ENCODE measurements around the gene MOCS1. TPM values are rescaled to one million over a fixed set of nuclear protein-coding genes. Genes with fewer than 3 reads are reported as not detected.

Gene MOCS1
- total RNA-seq, 2 donors from 2014 or later = 18.7 to 28.0 TPM

GRCh38 chr6:39922821-39923220, 11.4 kb downstream of the MOCS1 start:
- peaks cover 0 to 12% of the 10 kb centered on the region in 2 donors for H3K4me1 ChIP-seq
- H3K4me3 ChIP-seq = no peak overlapping the region
- peaks cover 37% of the 10 kb centered on the region for H3K36me3 ChIP-seq
- DNase-seq (ENCODE audit: low spot score) = no peak
- H3K9me3 ChIP-seq = no peaks in the 10 kb centered on the region
- no peaks in the 10 kb centered on the region for H3K27me3 ChIP-seq
- TF ChIP-seq CTCF (IDR thresholded peaks at IDR 0.05) = no peak
- H3K27ac ChIP-seq = no peak overlapping the region

- DNase-seq (ENCODE audit: low spot score) = no peak
- H3K36me3 ChIP-seq = peaks cover 51% of the 10 kb centered on the region
- no peaks in the 10 kb centered on the region for H3K9me3 ChIP-seq
- H3K4me1 ChIP-seq = no peaks in the 10 kb centered on the region
- no peak overlapping the region for H3K27ac ChIP-seq
- no peak for TF ChIP-seq CTCF (IDR thresholded peaks at IDR 0.05)
- no peak overlapping the region for H3K4me3 ChIP-seq
- no peaks in the 10 kb centered on the region for H3K27me3 ChIP-seq
Measured at GRCh38 chr6:39920157-39920556, 14.1 kb downstream of the MOCS1 start.

- Histone ChIP-seq H3K27ac (no peak overlapping the region), H3K36me3 (peaks cover 51% of the 10 kb centered on the region), H3K4me1 (no peaks in the 10 kb centered on the region), H3K9me3 (no peaks in the 10 kb centered on the region), H3K4me3 (no peak overlapping the region), H3K27me3 (no peaks in the 10 kb centered on the region)
- no peak for TF ChIP-seq CTCF (IDR thresholded peaks at IDR 0.05)
- no peak for DNase-seq (ENCODE audit: low spot score)
Measured at GRCh38 chr6:39918831-39919230, 15.4 kb downstream of the MOCS1 start.

- peaks cover 47% of the 10 kb centered on the region for H3K36me3 ChIP-seq
- no peak for DNase-seq (ENCODE audit: low spot score)
- no peak for TF ChIP-seq CTCF (IDR thresholded peaks at IDR 0.05)
- H3K4me3 ChIP-seq = no peak overlapping the region
- no peak overlapping the region for H3K27ac ChIP-seq
- H3K27me3 ChIP-seq = no peaks in the 10 kb centered on the region
- no peaks in the 10 kb centered on the region for H3K4me1 ChIP-seq
- H3K9me3 ChIP-seq = no peaks in the 10 kb centered on the region
Measured at GRCh38 chr6:39917981-39918380, 16.3 kb downstream of the MOCS1 start.

GRCh38 chr6:39917329-39917728, 16.9 kb downstream of the MOCS1 start:
- Histone ChIP-seq H3K9me3 (no peaks in the 10 kb centered on the region), H3K27me3 (no peaks in the 10 kb centered on the region), H3K4me3 (no peak overlapping the region), H3K36me3 (peaks cover 48% of the 10 kb centered on the region), H3K27ac (no peak overlapping the region), H3K4me1 (no peaks in the 10 kb centered on the region)
- no peak for TF ChIP-seq CTCF (IDR thresholded peaks at IDR 0.05)
- DNase-seq (ENCODE audit: low spot score) = no peak

- Histone ChIP-seq H3K9me3 (no peaks in the 10 kb centered on the region), H3K4me3 (no peak overlapping the region), H3K27ac (no peak overlapping the region), H3K36me3 (peaks cover 63% of the 10 kb centered on the region), H3K4me1 (no peaks in the 10 kb centered on the region), H3K27me3 (no peaks in the 10 kb centered on the region)
- TF ChIP-seq CTCF (IDR thresholded peaks at IDR 0.05) = no peak
- DNase-seq (ENCODE audit: low spot score) = no peak
Measured at GRCh38 chr6:39915866-39916265, 18.4 kb downstream of the MOCS1 start.
